Ishikawa (cell line): ENCODE data around the gene NDFIP1.

Experiments
- CEBPB ChIP-seq: IDR thresholded peaks from 2 replicates; pipeline ENCODE4 v1.6.1; 2012
- EGR1 ChIP-seq: IDR thresholded peaks from 2 replicates; pipeline ENCODE4 v1.6.1; 2012
- EP300 ChIP-seq: IDR thresholded peaks from 2 replicates; pipeline ENCODE4 v1.6.1; 2012; ENCODE audit warnings: borderline replicate concordance
- FOXM1 ChIP-seq: IDR thresholded peaks from 2 replicates; pipeline ENCODE4 v1.6.1; 2012; ENCODE audit warnings: low read depth, borderline replicate concordance
- TAF1 ChIP-seq: IDR thresholded peaks from 2 replicates; pipeline ENCODE4 v1.6.1; 2012; ENCODE audit warnings: low read depth, mild to moderate bottlenecking
- TEAD4 ChIP-seq: IDR thresholded peaks from 2 replicates; pipeline ENCODE4 v1.6.1; 2012
- YY1 ChIP-seq: IDR thresholded peaks from 2 replicates; pipeline ENCODE4 v1.6.1; 2012; ENCODE audit warnings: low read depth
- ZBTB7A ChIP-seq: IDR thresholded peaks from 2 replicates; pipeline ENCODE4 v1.6.1; 2012; ENCODE audit warnings: low read depth

GRCh38 chr5:142073362-142073988 lies 35.1 kb upstream of the NDFIP1 start:
- TF ChIP-seq EGR1: no peak
- no peak for TF ChIP-seq TAF1
- no peak for TF ChIP-seq EP300
- TF ChIP-seq FOXM1: no peak
- no peak for TF ChIP-seq TEAD4
- TF ChIP-seq ZBTB7A: no peak
- no peak for TF ChIP-seq YY1
- no peak for TF ChIP-seq CEBPB
